Endodermal cell (in vitro differentiated cells): Measurements from ENCODE around the gene MUC3A. TPM values are rescaled to one million over a fixed set of nuclear protein-coding genes. Genes with fewer than 3 reads are reported as not detected.
A peak's percentile ranks its signal among the peaks of the same experiment; 100 is the strongest.

Source experiments
- DNase-seq: peaks from one replicate; pipeline ENCODE4 v3.0.0-alpha.2; 2017
- H3K27ac ChIP-seq: 2 replicates; pipeline ENCODE4 v1.5.1; 2013; ENCODE audit warnings: mild to moderate bottlenecking, low read depth, low read length, moderate library complexity
- H3K27me3 ChIP-seq: 2 replicates; pipeline ENCODE4 v1.6.1; 2013; ENCODE audit warnings: mild to moderate bottlenecking, low read length, moderate library complexity; ENCODE audit not compliant: insufficient read depth, control insufficient read depth, poor library complexity, severe bottlenecking
- H3K36me3 ChIP-seq: 2 replicates; pipeline ENCODE4 v1.7.0; 2013; ENCODE audit warnings: mild to moderate bottlenecking, low read length, moderate library complexity; ENCODE audit not compliant: control insufficient read depth, insufficient read depth
- H3K4me1 ChIP-seq: one replicate; pipeline ENCODE4 v1.7.0; 2013; ENCODE audit warnings: low read length; ENCODE audit not compliant: control insufficient read depth, insufficient read depth
- H3K4me3 ChIP-seq: 2 replicates; pipeline ENCODE4 v1.5.1; 2013; ENCODE audit warnings: mild to moderate bottlenecking, low read length, moderate library complexity
- H3K9ac ChIP-seq: 2 replicates; pipeline ENCODE4 v1.6.1; 2013; ENCODE audit warnings: mild to moderate bottlenecking, low read length, moderate library complexity; ENCODE audit not compliant: poor library complexity, severe bottlenecking; ENCODE audit errors: extremely low read depth
- H3K9me3 ChIP-seq: 2 replicates; pipeline ENCODE4 v1.6.1; 2013; ENCODE audit warnings: mild to moderate bottlenecking, low read length, moderate library complexity; ENCODE audit not compliant: control insufficient read depth
- H3K27ac Mint-ChIP-seq: 2 replicates; pipeline ENCODE4 v1.8.0; 2020; ENCODE audit warnings: mixed read lengths
- H3K27me3 Mint-ChIP-seq: 2 replicates; pipeline ENCODE4 v1.8.0; 2021; ENCODE audit warnings: mild to moderate bottlenecking, mixed read lengths; ENCODE audit not compliant: insufficient read depth
- H3K36me3 Mint-ChIP-seq: 2 replicates; pipeline ENCODE4 v1.8.0; 2020; ENCODE audit warnings: low read depth, mixed read lengths
- H3K4me1 Mint-ChIP-seq: 2 replicates; pipeline ENCODE4 v1.8.0; 2020; ENCODE audit warnings: mixed read lengths
- H3K4me3 Mint-ChIP-seq: 2 replicates; pipeline ENCODE4 v1.8.0; 2020; ENCODE audit warnings: mild to moderate bottlenecking, moderate library complexity, mixed read lengths
- H3K9me3 Mint-ChIP-seq: 2 replicates; pipeline ENCODE4 v1.8.0; 2020; ENCODE audit warnings: mild to moderate bottlenecking, mixed read lengths
- WGBS, 2 experiments: methylation state at CpG; one replicate each; pipeline versions ENCODE4 v1.1.5 to v1.1.7; 2013; ENCODE audit warnings: missing lambda C conversion rate in 2 of 2, mixed read lengths in 1 of 2; ENCODE audit not compliant: insufficient coverage in 1 of 2, insufficient read length in 1 of 2; 5-methylcytosine and 5-hydroxymethylcytosine counted together
- total RNA-seq, 2 donors: library from RNA; stranded (reverse); fragmentation: NEBNext Ultra II Directional in 1 of 2; extraction: Animal tissue kit (Norgen Biotek cat#: 25700) in 1 of 2; gene quantifications; 2 replicates in 1 of 2; 3 replicates in 1 of 2; pipeline ENCODE4 v1.2.1, GENCODE V29; 2021
- TF ChIP-seq, protein P1 (sequence below): fragments of 200-600 bp; sonication (generic); conservative IDR thresholded peaks from 2 replicates; pipeline ENCODE4 v1.5.0; 2021; ENCODE audit warnings: antibody characterized with exemption, mild to moderate bottlenecking

MUC3A gene
- total RNA-seq, 2 donors from 2014 or later = 7.7 to 24.1 TPM

DNA sequence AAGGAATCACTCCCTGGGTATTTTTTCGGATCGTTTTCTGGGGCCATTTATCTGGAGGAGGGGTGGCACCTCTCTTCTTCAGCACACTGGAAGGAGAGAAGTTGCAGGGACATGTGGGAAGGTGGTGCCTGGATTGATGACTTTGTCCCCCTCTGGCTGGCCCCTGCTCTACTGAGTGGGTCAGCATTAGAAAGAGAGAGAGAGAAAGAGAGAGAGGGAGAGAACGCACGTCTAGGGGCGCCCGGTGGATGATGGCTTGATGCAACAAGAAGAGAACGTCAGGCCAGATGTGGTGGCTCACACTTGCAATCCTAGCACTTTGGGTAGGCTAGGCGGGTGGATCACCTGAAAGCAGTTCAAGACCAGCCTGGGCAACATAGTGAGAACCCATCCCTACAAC, 14.5 kb downstream of the MUC3A start:
- WGBS, 2 experiments = 82 to 90% methylated on average over 6 to 8 of the region's 8 CpGs
- Histone ChIP-seq H3K4me3 (no peak overlapping the region), H3K27ac (no peak overlapping the region), H3K9ac (no peak overlapping the region), H3K27me3 (peaks cover 66% of the 10 kb centered on the region), H3K36me3 (no peaks in the 10 kb centered on the region), H3K9me3 (no peaks in the 10 kb centered on the region), H3K4me1 (peaks cover 9% of the 10 kb centered on the region)
- Mint-ChIP-seq H3K36me3 (no peaks in the 10 kb centered on the region), H3K9me3 (no peaks in the 10 kb centered on the region), H3K27ac (no peak overlapping the region), H3K4me1 (peaks cover 24% of the 10 kb centered on the region), H3K4me3 (no peak overlapping the region), H3K27me3 (peaks cover 35% of the 10 kb centered on the region)
- no peak for DNase-seq
- TF ChIP-seq, protein P1, sequence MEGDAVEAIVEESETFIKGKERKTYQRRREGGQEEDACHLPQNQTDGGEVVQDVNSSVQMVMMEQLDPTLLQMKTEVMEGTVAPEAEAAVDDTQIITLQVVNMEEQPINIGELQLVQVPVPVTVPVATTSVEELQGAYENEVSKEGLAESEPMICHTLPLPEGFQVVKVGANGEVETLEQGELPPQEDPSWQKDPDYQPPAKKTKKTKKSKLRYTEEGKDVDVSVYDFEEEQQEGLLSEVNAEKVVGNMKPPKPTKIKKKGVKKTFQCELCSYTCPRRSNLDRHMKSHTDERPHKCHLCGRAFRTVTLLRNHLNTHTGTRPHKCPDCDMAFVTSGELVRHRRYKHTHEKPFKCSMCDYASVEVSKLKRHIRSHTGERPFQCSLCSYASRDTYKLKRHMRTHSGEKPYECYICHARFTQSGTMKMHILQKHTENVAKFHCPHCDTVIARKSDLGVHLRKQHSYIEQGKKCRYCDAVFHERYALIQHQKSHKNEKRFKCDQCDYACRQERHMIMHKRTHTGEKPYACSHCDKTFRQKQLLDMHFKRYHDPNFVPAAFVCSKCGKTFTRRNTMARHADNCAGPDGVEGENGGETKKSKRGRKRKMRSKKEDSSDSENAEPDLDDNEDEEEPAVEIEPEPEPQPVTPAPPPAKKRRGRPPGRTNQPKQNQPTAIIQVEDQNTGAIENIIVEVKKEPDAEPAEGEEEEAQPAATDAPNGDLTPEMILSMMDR = no peak

DNA sequence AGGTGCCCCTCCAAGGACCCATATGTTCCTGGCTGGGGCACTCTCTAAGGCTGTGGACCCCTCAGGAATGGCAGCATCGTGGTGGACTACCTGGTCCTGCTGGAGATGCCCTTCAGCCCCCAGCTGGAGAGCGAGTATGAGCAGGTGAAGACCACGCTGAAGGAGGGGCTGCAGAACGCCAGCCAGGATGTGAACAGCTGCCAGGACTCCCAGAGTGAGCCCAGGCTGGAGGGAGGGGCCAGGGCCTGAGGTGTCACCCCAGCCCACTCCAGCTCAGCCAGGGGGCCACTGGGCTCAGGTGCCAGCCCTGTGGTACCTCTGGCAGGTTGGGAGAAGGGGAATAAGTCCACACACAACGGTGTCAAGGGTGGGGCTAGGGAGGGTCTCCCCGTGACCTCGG, 15.3 kb downstream of the MUC3A start:
- TF ChIP-seq, protein P1 = no peak
- H3K9ac ChIP-seq = no peak overlapping the region
- Mint-ChIP-seq H3K27ac (no peak overlapping the region), H3K4me3 (no peak overlapping the region), H3K36me3 (no peaks in the 10 kb centered on the region), H3K4me1 (peaks cover 24% of the 10 kb centered on the region), H3K27me3 (peaks cover 35% of the 10 kb centered on the region), H3K9me3 (no peaks in the 10 kb centered on the region)
- H3K9me3 ChIP-seq = no peaks in the 10 kb centered on the region
- no peaks in the 10 kb centered on the region for H3K36me3 ChIP-seq
- H3K4me3 ChIP-seq = no peak overlapping the region
- H3K27me3 ChIP-seq = peaks cover 59% of the 10 kb centered on the region
- 68 to 79% methylated on average over 7 of the region's 7 CpGs for WGBS, 2 experiments
- no peak overlapping the region for H3K27ac ChIP-seq
- H3K4me1 ChIP-seq = peaks cover 9% of the 10 kb centered on the region
- no peak for DNase-seq

DNA sequence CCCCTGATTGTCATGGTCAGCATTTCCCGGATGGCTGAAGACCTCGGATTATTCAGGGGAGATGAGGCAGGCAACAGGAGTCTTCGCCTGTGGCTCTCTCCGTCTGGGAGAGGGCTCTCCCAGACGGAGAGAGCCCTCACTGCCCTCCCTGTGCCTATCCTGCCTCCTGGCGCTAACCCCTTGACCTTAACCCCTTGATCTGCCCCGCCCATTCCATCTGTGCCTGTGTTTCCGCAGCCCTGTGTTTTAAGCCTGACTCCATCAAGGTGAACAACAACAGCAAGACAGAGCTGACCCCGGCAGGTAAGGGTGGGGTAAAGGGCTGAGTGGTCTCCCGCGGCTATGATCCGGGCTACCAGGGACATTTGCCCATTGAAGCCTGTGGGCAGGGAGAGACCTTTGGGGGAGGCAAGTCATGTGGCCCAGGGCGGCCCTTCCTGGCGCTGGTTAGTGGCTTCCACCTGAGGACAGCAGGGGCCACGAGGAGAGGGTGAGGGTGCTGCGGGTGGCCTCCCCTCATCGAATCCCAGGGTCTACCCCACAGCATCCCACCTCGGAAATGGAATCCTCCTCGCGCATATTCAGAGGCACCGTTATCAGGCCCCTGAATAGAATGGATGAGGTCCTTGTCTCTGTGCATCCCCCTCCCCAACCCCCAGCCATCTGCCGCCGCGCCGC, 15.8 kb downstream of the MUC3A start:
- Histone ChIP-seq H3K9ac (no peak overlapping the region), H3K9me3 (no peaks in the 10 kb centered on the region), H3K4me3 (peak overlapping the region; percentile 82), H3K36me3 (no peaks in the 10 kb centered on the region), H3K27ac (no peak overlapping the region), H3K4me1 (peaks cover 9% of the 10 kb centered on the region), H3K27me3 (peaks cover 54% of the 10 kb centered on the region)
- Mint-ChIP-seq H3K27ac (peak overlapping the region; percentile 85), H3K4me1 (peaks cover 24% of the 10 kb centered on the region), H3K27me3 (peaks cover 35% of the 10 kb centered on the region), H3K9me3 (no peaks in the 10 kb centered on the region), H3K36me3 (no peaks in the 10 kb centered on the region), H3K4me3 (peak overlapping the region; percentile 69)
- WGBS, 2 experiments = 34 to 42% methylated on average over 22 to 25 of the region's 25 CpGs
- TF ChIP-seq, protein P1 = no peak
- peak; percentile 81 for DNase-seq
